GM12878 (cell line): ENCODE results near the gene NTSR1. TPM values are rescaled to one million over a fixed set of nuclear protein-coding genes. Genes with fewer than 3 reads are reported as not detected.

Experiments
- ATAC-seq: fragments of 200-7000 bp; cut with Tn5 transposase; 3 replicates; pipeline ENCODE4 v1.9.1; 2020; ENCODE audit warnings: mild to moderate bottlenecking, moderate library complexity
- BruUV-seq: library from RNA; stranded (reverse); fragments of 400-500 nt; replicated peaks from 2 replicates; lab custom pipeline; 2021; lab: Mats Ljungman, UMichigan
- CTCF ChIA-PET: fragments of 300-600 bp; sonication (Branson Sonifier 250); formaldehyde crosslinking; extraction: SDS; loops from one replicate; lab custom pipeline; 2021; ENCODE audit warnings: inconsistent platforms; lab: Yijun Ruan, JAX
- POLR2A ChIA-PET: fragments of 350-600 bp; formaldehyde crosslinking; extraction: SDS; loops from one replicate; lab custom pipeline; 2021; ENCODE audit warnings: inconsistent platforms; lab: Charles Lee
- RAD21 ChIA-PET: fragments of 300-600 bp; sonication (Branson Sonifier 250); formaldehyde crosslinking; loops from one replicate; lab custom pipeline; 2023; ENCODE audit warnings: antibody characterized with exemption; ENCODE audit not compliant: unreplicated experiment; lab: Charles Lee
- SMC1A ChIA-PET: fragments of 300-600 bp; sonication (Branson Sonifier 250); formaldehyde crosslinking; loops from one replicate; lab custom pipeline; 2023; ENCODE audit not compliant: unreplicated experiment, uncharacterized antibody; lab: Charles Lee
- DNase-seq: peaks from one replicate; pipeline ENCODE4 v3.0.0-alpha.2; 2011; ENCODE audit warnings: low read depth, low spot score
- FAIRE-seq: peaks from 3 replicates; lab custom pipeline; 2011; peaks lifted over from hg19 to GRCh38; lab: Jason Lieb, UNC
- H2AFZ ChIP-seq: 2 replicates; pipeline ENCODE4 v1.6.0; 2011; ENCODE audit warnings: low read depth, low read length, control low read depth; ENCODE audit not compliant: control insufficient read depth
- H3K27ac ChIP-seq: 2 replicates; pipeline ENCODE4 v1.5.1; 2011; ENCODE audit warnings: control low read depth; ENCODE audit not compliant: control insufficient read depth, insufficient read depth
- H3K27me3 ChIP-seq, 2 experiments: replicated peaks in 1 of 2; 2 replicates each; pipeline versions ENCODE4 v1.6.0 to v1.6.1; 2011; ENCODE audit warnings: low read length in 1 of 2; ENCODE audit not compliant: control insufficient read depth in 2 of 2, insufficient read depth in 2 of 2
- H3K36me3 ChIP-seq, 2 experiments: 2 replicates each; pipeline ENCODE4 v1.5.1; 2011; ENCODE audit warnings: low read length in 1 of 2; ENCODE audit not compliant: control insufficient read depth in 2 of 2, insufficient read depth in 2 of 2
- H3K4me1 ChIP-seq: 2 replicates; pipeline ENCODE4 v1.6.1; 2011; ENCODE audit warnings: mild to moderate bottlenecking, low read length, moderate library complexity, mixed read lengths; ENCODE audit not compliant: control insufficient read depth, insufficient read depth
- H3K4me2 ChIP-seq: 2 replicates; pipeline ENCODE4 v1.6.0; 2011; ENCODE audit warnings: control low read depth; ENCODE audit not compliant: control insufficient read depth, insufficient read depth
- H3K4me3 ChIP-seq: fragments of 200-600 bp; sonication (generic); 2 replicates; pipeline ENCODE4 v1.5.1; 2016
- H3K79me2 ChIP-seq: 2 replicates; pipeline ENCODE4 v1.6.0; 2011; ENCODE audit warnings: low read length; ENCODE audit not compliant: control insufficient read depth, insufficient read depth
- H3K9ac ChIP-seq: 2 replicates; pipeline ENCODE4 v1.8.0; 2011; ENCODE audit warnings: low read length, control low read depth, mixed read lengths; ENCODE audit not compliant: control insufficient read depth, insufficient read depth
- H3K9me3 ChIP-seq: replicated peaks from 3 replicates; pipeline ENCODE4 v1.5.1; 2011; ENCODE audit warnings: mild to moderate bottlenecking, low read length; ENCODE audit not compliant: control insufficient read depth, insufficient read depth
- H4K20me1 ChIP-seq: 2 replicates; pipeline ENCODE4 v1.6.0; 2011; ENCODE audit not compliant: control insufficient read depth, insufficient read depth
- CEBPB ChIP-seq, 2 experiments: fragments of 150-350 bp in 1 of 2; IDR thresholded peaks; 2 replicates each; pipeline ENCODE4 v1.6.1; 2012 to 2014; ENCODE audit warnings: low read depth in 2 of 2, low read length in 2 of 2, borderline replicate concordance in 1 of 2, inconsistent platforms in 1 of 2
- ELK1 ChIP-seq: IDR thresholded peaks from 2 replicates; pipeline ENCODE4 v1.6.1; 2012; ENCODE audit warnings: low read depth, low read length, improper control_type of control experiment
- NR2C1 ChIP-seq: fragments of 450-650 bp; IDR thresholded peaks from 2 replicates; pipeline ENCODE4 v1.6.1; 2017; ENCODE audit warnings: antibody characterized with exemption, mild to moderate bottlenecking, moderate library complexity
- NR2C2 ChIP-seq: IDR thresholded peaks from 2 replicates; pipeline ENCODE4 v1.6.1; 2011; ENCODE audit warnings: borderline replicate concordance, low read depth; ENCODE audit not compliant: control insufficient read depth, insufficient read length
- RCOR1 ChIP-seq: conservative IDR thresholded peaks from 2 replicates; pipeline ENCODE4 v1.6.1; 2012; ENCODE audit warnings: low read depth, low read length, improper control_type of control experiment
- SMAD1 ChIP-seq: fragments of 450-650 bp; IDR thresholded peaks from 2 replicates; pipeline ENCODE4 v1.6.1; 2018; ENCODE audit warnings: mild to moderate bottlenecking, low read depth; ENCODE audit not compliant: partially characterized antibody
- STAT1 ChIP-seq: fragments of 450-650 bp; conservative IDR thresholded peaks from 2 replicates; pipeline ENCODE4 v1.6.1; 2014; ENCODE audit warnings: antibody characterized with exemption, mild to moderate bottlenecking
- ZBED1 ChIP-seq: IDR thresholded peaks from 2 replicates; pipeline ENCODE4 v1.6.1; 2016; ENCODE audit warnings: borderline replicate concordance
- WGBS: methylation state at CpG from one replicate; pipeline ENCODE4 v1.1.6; 2016; ENCODE audit warnings: low lambda C conversion rate; ENCODE audit not compliant: insufficient replicate concordance, insufficient coverage; ENCODE audit errors: missing lambda C conversion rate; 5-methylcytosine and 5-hydroxymethylcytosine counted together
- in situ Hi-C: fragments of 300-500 bp; cut with MboI; formaldehyde crosslinking; loops from 9 replicates; pipeline ENCODE4 v1.14.3; 2018; ENCODE audit warnings: mixed read lengths
- intact Hi-C: fragments of 100-400 bp; cut with micrococcal nuclease; formaldehyde crosslinking; loops from one replicate; pipeline ENCODE4 v1.14.2; 2022; ENCODE audit not compliant: unreplicated experiment
- polyA plus RNA-seq, 11 experiments: library from polyadenylated mRNA; depleted of rRNA in 4 of 11; unstranded in 6 of 11; stranded (reverse) in 5 of 11; fragments of >200 nt; fragmentation: Nextera tagmentation in 4 of 11; fragmentation: Illumina TruSeq in 1 of 11; extraction: Ambion mirVana in 4 of 11; extraction: Trizol in 1 of 11; gene quantifications; 1 replicate in 1 of 11; 2 replicates in 10 of 11; pipeline versions ENCODE4 v1.2.1 to v1.2.3, GENCODE V29; 2011 to 2016; ENCODE audit warnings: inconsistent platforms in 2 of 11, missing spikeins in 2 of 11, low read depth in 1 of 11
- total RNA-seq, 4 experiments: library from RNA; depleted of rRNA in 3 of 4; stranded (reverse); fragments of >200 nt in 3 of 4; fragmentation: Illumina TruSeq in 1 of 4; extraction: Trizol in 1 of 4; gene quantifications; 2 replicates each; pipeline versions ENCODE4 v1.2.1 to v1.2.3, GENCODE V29; 2013 to 2021

NTSR1 gene
- total and polyA plus RNA-seq, 10 of the 15 experiments (the other 5 are each of a cell fraction or from before 2014, with no cell fraction given), result not detected

- H3K4me1 ChIP-seq, result peaks cover 7% of the 10 kb centered on the region
- H3K36me3 ChIP-seq, result peaks cover 5 to 11% of the 10 kb centered on the region in 2 experiments
- H2AFZ ChIP-seq, result no peak overlapping the region
- H3K9me3 ChIP-seq, result no peaks in the 10 kb centered on the region
- H3K4me3 ChIP-seq, result no peak overlapping the region
- ChIA-PET POLR2A (no interaction called here), RAD21 (no interaction called here), CTCF (no interaction called here), SMC1A (no interaction called here)
- H3K4me2 ChIP-seq, result no peak overlapping the region
- no TSS peak for BruUV-seq
- DNase-seq (no peak), FAIRE-seq (no peak), ATAC-seq (no peak)
- no peak for TF ChIP-seq STAT1
- no peak for TF ChIP-seq NR2C1
- no peak for TF ChIP-seq RCOR1
- no peak for TF ChIP-seq ELK1
- TF ChIP-seq NR2C2, result no peak
- no peak for TF ChIP-seq ZBED1
- TF ChIP-seq CEBPB (IDR thresholded peaks at IDR 0.05; ENCODE audit: borderline replicate concordance in 1 of 2, low read depth in 2 of 2, low read length in 2 of 2), result no peak
- TF ChIP-seq SMAD1, result no peak
- 91% methylated on average over 8 of the region's 8 CpGs for WGBS
- no peaks in the 10 kb centered on the region for H4K20me1 ChIP-seq
- intact Hi-C loops (no loop called here), in situ Hi-C loops (loop anchor here (10.0 kb wide), 1 partner anchor 144 kb away; no protein-coding TSS in a partner anchor)
- no peaks in the 10 kb centered on the region for H3K27me3 ChIP-seq
- H3K27ac ChIP-seq, result no peak overlapping the region
- H3K79me2 ChIP-seq, result peaks cover 7% of the 10 kb centered on the region
- no peak overlapping the region for H3K9ac ChIP-seq
These were observed 90.4 kb downstream of the NTSR1 start for GRCh38 chr20:62799036-62799435.
